Suprapubic skin (tissue), 3 donors: ENCODE data around the gene EXD3.

Source experiments
- CTCF ChIP-seq, 2 donors: fragments of 200-600 bp in 1 of 2; fragments of 450-650 bp in 1 of 2; sonication (generic) in 1 of 2; IDR thresholded peaks; one replicate each; pipeline ENCODE4 v1.5.1; 2016 to 2019; ENCODE audit warnings: antibody characterized with exemption in 2 of 2, mild to moderate bottlenecking in 1 of 2, moderate library complexity in 1 of 2
- EP300 ChIP-seq: sonication (generic); formaldehyde crosslinking; IDR thresholded peaks from one replicate; pipeline ENCODE4 v1.6.1; 2017; ENCODE audit warnings: antibody characterized with exemption
- POLR2A ChIP-seq, 2 donors: fragments of 450-650 bp; IDR thresholded peaks; one replicate each; pipeline ENCODE4 v1.6.1; 2017; ENCODE audit warnings: antibody characterized with exemption in 2 of 2, mild to moderate bottlenecking in 2 of 2, moderate library complexity in 2 of 2

DNA sequence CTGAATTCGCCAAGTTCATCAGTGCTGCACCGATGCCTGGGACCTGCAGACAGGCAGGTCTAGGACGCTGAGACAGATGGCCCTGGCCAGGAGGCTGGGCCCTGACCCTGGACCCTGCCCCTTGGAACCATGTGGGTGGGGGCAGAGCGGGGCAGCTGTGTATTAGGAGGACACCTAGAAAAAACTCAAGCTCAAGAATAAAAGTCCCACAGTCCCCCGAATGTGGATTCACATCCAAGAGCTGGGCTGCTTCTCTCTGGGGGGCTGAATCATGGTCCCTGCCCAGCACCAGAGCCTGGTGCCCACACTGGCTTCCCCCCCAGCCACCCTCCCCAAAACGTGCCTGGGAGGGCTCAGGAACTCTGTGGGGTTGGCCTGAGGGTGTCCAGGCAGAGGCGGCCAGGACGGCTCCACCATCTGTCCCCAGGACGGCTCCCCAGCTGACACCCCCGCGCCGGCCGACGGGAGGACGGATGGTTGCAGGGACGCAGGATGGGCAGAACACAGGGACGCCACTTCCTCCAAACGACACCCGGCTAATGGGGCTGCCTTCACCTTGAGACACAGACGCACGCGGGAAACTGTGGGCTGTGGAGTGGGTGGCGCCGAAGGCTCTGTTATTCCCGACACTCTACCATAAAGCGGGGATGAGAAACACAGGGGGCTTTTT lies 34.9 kb downstream of the EXD3 start:
- TF ChIP-seq POLR2A (IDR thresholded peaks at IDR 0.05) (no peak), CTCF (IDR thresholded peaks at IDR 0.05) (no peak), EP300 (no peak)
